Karpas-422 (cell line): ENCODE data around the gene GNL1. TPM values are rescaled to one million over a fixed set of nuclear protein-coding genes. Genes with fewer than 3 reads are reported as not detected.
"Not testable (repeated sequence)": the region's sequence is repeated elsewhere in the genome, so short reads cannot be mapped to it uniquely, and the experiment has no call there.

Source experiments
- DNase-seq: peaks from one replicate; pipeline ENCODE4 v3.0.0-alpha.2; 2015
- H2AFZ ChIP-seq: fragments of 200-600 bp; sonication (generic); 2 replicates; pipeline ENCODE4 v1.6.1; 2014; ENCODE audit warnings: antibody characterized with exemption, low read length, mixed read lengths
- H3K27ac ChIP-seq: fragments of 200-600 bp; sonication (generic); 2 replicates; pipeline ENCODE4 v1.5.1; 2014; ENCODE audit warnings: mild to moderate bottlenecking, low read length, moderate library complexity
- H3K27me3 ChIP-seq: fragments of 200-600 bp; sonication (generic); 2 replicates; pipeline ENCODE4 v1.6.1; 2014; ENCODE audit warnings: low read length, mixed read lengths
- H3K36me3 ChIP-seq: fragments of 200-600 bp; sonication (generic); 2 replicates; pipeline ENCODE4 v1.6.1; 2014; ENCODE audit warnings: low read length, mixed read lengths; ENCODE audit not compliant: insufficient read depth
- H3K4me1 ChIP-seq: fragments of 200-600 bp; sonication (generic); 2 replicates; pipeline ENCODE4 v1.6.1; 2014; ENCODE audit warnings: mild to moderate bottlenecking, low read length, mixed read lengths
- H3K4me2 ChIP-seq: fragments of 200-600 bp; sonication (generic); 2 replicates; pipeline ENCODE4 v1.6.1; 2014; ENCODE audit warnings: low read length, low read depth, mild to moderate bottlenecking; ENCODE audit not compliant: poor library complexity, severe bottlenecking
- H3K4me3 ChIP-seq: fragments of 200-600 bp; sonication (generic); 2 replicates; pipeline ENCODE4 v1.5.1; 2014; ENCODE audit warnings: mild to moderate bottlenecking, antibody characterized with exemption, low read length, mixed read lengths
- H3K79me2 ChIP-seq: fragments of 200-600 bp; sonication (generic); 2 replicates; pipeline ENCODE4 v1.6.1; 2014; ENCODE audit warnings: mild to moderate bottlenecking, low read length, mixed read lengths
- H3K9ac ChIP-seq: fragments of 200-600 bp; sonication (generic); 2 replicates; pipeline ENCODE4 v1.6.0; 2014; ENCODE audit warnings: low read length
- H3K9me2 ChIP-seq: fragments of 200-600 bp; sonication (generic), shearing (Covaris generic); replicated peaks from 2 replicates; pipeline ENCODE4 v1.6.0; 2014; ENCODE audit warnings: mild to moderate bottlenecking, low read length, moderate library complexity; ENCODE audit not compliant: insufficient read depth
- H3K9me3 ChIP-seq: fragments of 300-700, 200-600 bp; sonication (generic); 2 replicates; pipeline ENCODE4 v1.6.1; 2014; ENCODE audit warnings: low read length, mixed read lengths
- H4K20me1 ChIP-seq: fragments of 200-600 bp; sonication (generic); 2 replicates; pipeline ENCODE4 v1.6.1; 2014; ENCODE audit warnings: mild to moderate bottlenecking, antibody characterized with exemption, low read length, low read depth; ENCODE audit not compliant: insufficient read depth
- total RNA-seq: library from RNA; depleted of rRNA; stranded (reverse); fragments of >200 nt; shearing (Covaris generic); gene quantifications from 2 replicates; pipeline ENCODE4 v1.2.3, GENCODE V29; 2014; ENCODE audit warnings: low replicate concordance

Gene GNL1
- total RNA-seq, 1 experiment from 2014 or later: 48.6 TPM

GRCh38 chr6:30597315-30598144 lies 41.2 kb upstream of the GNL1 start:
- H3K27ac ChIP-seq, H3K4me1 ChIP-seq, H3K9me3 ChIP-seq, H3K9me2 ChIP-seq, H3K4me2 ChIP-seq, H2AFZ ChIP-seq, H3K79me2 ChIP-seq, H3K9ac ChIP-seq, H3K27me3 ChIP-seq, H3K4me3 ChIP-seq: not testable (repeated sequence)
- peaks cover 22% of the 10 kb centered on the region for H4K20me1 ChIP-seq
- peak; percentile 92 for DNase-seq
- peaks cover 39% of the 10 kb centered on the region for H3K36me3 ChIP-seq

- Histone ChIP-seq H3K4me2 (no peak overlapping the region), H3K36me3 (peaks cover 30% of the 10 kb centered on the region), H3K9me3 (no peaks in the 10 kb centered on the region)
Observed at GRCh38 chr6:30592287-30592686, 36.0 kb upstream of the GNL1 start.

GRCh38 chr6:30591008-30591407 lies 34.7 kb upstream of the GNL1 start:
- H3K36me3 ChIP-seq: peaks cover 39% of the 10 kb centered on the region
- H3K79me2 ChIP-seq: peaks cover 17% of the 10 kb centered on the region
- H4K20me1 ChIP-seq: no peaks in the 10 kb centered on the region
- no peak overlapping the region for H3K27ac ChIP-seq
- H3K9me3 ChIP-seq: no peaks in the 10 kb centered on the region
- H3K9ac ChIP-seq: no peak overlapping the region
- H3K27me3 ChIP-seq: no peaks in the 10 kb centered on the region
- no peaks in the 10 kb centered on the region for H3K9me2 ChIP-seq
- H2AFZ ChIP-seq: no peak overlapping the region
- DNase-seq: no peak
- H3K4me2 ChIP-seq: no peak overlapping the region
- H3K4me1 ChIP-seq: no peaks in the 10 kb centered on the region
- no peak overlapping the region for H3K4me3 ChIP-seq

More at GRCh38 chr6:30592287-30592686, 36.0 kb upstream of the GNL1 start:
- Histone ChIP-seq H3K9me2 (no peaks in the 10 kb centered on the region), H4K20me1 (no peaks in the 10 kb centered on the region), H3K79me2 (peaks cover 17% of the 10 kb centered on the region), H3K4me3 (no peak overlapping the region), H3K27me3 (no peaks in the 10 kb centered on the region), H3K27ac (no peak overlapping the region), H2AFZ (no peak overlapping the region), H3K9ac (no peak overlapping the region), H3K4me1 (no peaks in the 10 kb centered on the region)
- DNase-seq: no peak

- Histone ChIP-seq H3K9me3 (no peaks in the 10 kb centered on the region), H3K9me2 (no peaks in the 10 kb centered on the region), H3K9ac (no peak overlapping the region), H3K36me3 (peaks cover 43% of the 10 kb centered on the region), H3K4me2 (no peak overlapping the region), H3K27ac (no peak overlapping the region), H3K4me3 (no peak overlapping the region), H3K79me2 (peaks cover 17% of the 10 kb centered on the region), H3K4me1 (no peaks in the 10 kb centered on the region), H3K27me3 (no peaks in the 10 kb centered on the region), H4K20me1 (no peaks in the 10 kb centered on the region), H2AFZ (no peak overlapping the region)
- no peak for DNase-seq
Observed at GRCh38 chr6:30590509-30590908, 34.2 kb upstream of the GNL1 start.

GRCh38 chr6:30589754-30590358 lies 33.6 kb upstream of the GNL1 start:
- Histone ChIP-seq H3K9me2 (no peaks in the 10 kb centered on the region), H3K4me1 (no peaks in the 10 kb centered on the region), H2AFZ (no peak overlapping the region), H3K27me3 (no peaks in the 10 kb centered on the region), H4K20me1 (no peaks in the 10 kb centered on the region), H3K9me3 (no peaks in the 10 kb centered on the region), H3K4me2 (no peak overlapping the region), H3K9ac (no peak overlapping the region), H3K4me3 (no peak overlapping the region), H3K27ac (no peak overlapping the region), H3K36me3 (peaks cover 48% of the 10 kb centered on the region), H3K79me2 (peaks cover 17% of the 10 kb centered on the region)
- no peak for DNase-seq

- H3K79me2 ChIP-seq: no peaks in the 10 kb centered on the region
- no peaks in the 10 kb centered on the region for H3K9me3 ChIP-seq
- H3K27me3 ChIP-seq: no peaks in the 10 kb centered on the region
- no peak overlapping the region for H3K4me2 ChIP-seq
- H2AFZ ChIP-seq: no peak overlapping the region
- no peak overlapping the region for H3K4me3 ChIP-seq
- H3K4me1 ChIP-seq: no peaks in the 10 kb centered on the region
- DNase-seq: no peak
- H3K27ac ChIP-seq: no peak overlapping the region
- peaks cover 36% of the 10 kb centered on the region for H3K36me3 ChIP-seq
- no peaks in the 10 kb centered on the region for H3K9me2 ChIP-seq
- H3K9ac ChIP-seq: no peak overlapping the region
- H4K20me1 ChIP-seq: 0 out of 2 replicates have a peak, but pooled peaks cover 2% of the 10 kb centered on the region
Observed at GRCh38 chr6:30583921-30584320, 27.6 kb upstream of the GNL1 start.

GRCh38 chr6:30578051-30578450 lies 21.8 kb upstream of the GNL1 start:
- Histone ChIP-seq H3K27me3 (no peaks in the 10 kb centered on the region), H2AFZ (no peak overlapping the region), H3K9ac (no peak overlapping the region), H3K9me3 (no peaks in the 10 kb centered on the region), H3K9me2 (no peaks in the 10 kb centered on the region), H3K27ac (no peak overlapping the region), H4K20me1 (peaks cover 35% of the 10 kb centered on the region), H3K4me1 (peaks cover 12% of the 10 kb centered on the region), H3K4me3 (no peak overlapping the region), H3K4me2 (no peak overlapping the region), H3K79me2 (peaks cover 44% of the 10 kb centered on the region), H3K36me3 (peaks cover 38% of the 10 kb centered on the region)
- no peak for DNase-seq

- Histone ChIP-seq H3K79me2 (peaks cover 61% of the 10 kb centered on the region), H3K27ac (no peak overlapping the region), H4K20me1 (peaks cover 46% of the 10 kb centered on the region), H3K4me1 (peaks cover 37% of the 10 kb centered on the region), H3K9ac (peak overlapping the region; percentile 86), H3K4me3 (peak overlapping the region; percentile 84; the same call in 1 of the 2 replicates), H3K27me3 (no peaks in the 10 kb centered on the region), H3K36me3 (peaks cover 20% of the 10 kb centered on the region), H3K9me3 (no peaks in the 10 kb centered on the region), H3K4me2 (peak overlapping the region; percentile 83), H2AFZ (no peak overlapping the region), H3K9me2 (no peaks in the 10 kb centered on the region)
- no peak for DNase-seq
Observed at GRCh38 chr6:30573113-30573512, 16.8 kb upstream of the GNL1 start.
